Measurements from ENCODE around the gene POLK. TPM values are rescaled to one million over a fixed set of nuclear protein-coding genes. Genes with fewer than 3 reads are reported as not detected.
A peak's percentile ranks its signal among the peaks of the same experiment; 100 is the strongest.

Gene POLK
- total and polyA plus RNA-seq, 2 of the 13 experiments (the other 11 are each of a cell fraction or from before 2014, with no cell fraction given), result 8.6 to 11.7 TPM

DNA sequence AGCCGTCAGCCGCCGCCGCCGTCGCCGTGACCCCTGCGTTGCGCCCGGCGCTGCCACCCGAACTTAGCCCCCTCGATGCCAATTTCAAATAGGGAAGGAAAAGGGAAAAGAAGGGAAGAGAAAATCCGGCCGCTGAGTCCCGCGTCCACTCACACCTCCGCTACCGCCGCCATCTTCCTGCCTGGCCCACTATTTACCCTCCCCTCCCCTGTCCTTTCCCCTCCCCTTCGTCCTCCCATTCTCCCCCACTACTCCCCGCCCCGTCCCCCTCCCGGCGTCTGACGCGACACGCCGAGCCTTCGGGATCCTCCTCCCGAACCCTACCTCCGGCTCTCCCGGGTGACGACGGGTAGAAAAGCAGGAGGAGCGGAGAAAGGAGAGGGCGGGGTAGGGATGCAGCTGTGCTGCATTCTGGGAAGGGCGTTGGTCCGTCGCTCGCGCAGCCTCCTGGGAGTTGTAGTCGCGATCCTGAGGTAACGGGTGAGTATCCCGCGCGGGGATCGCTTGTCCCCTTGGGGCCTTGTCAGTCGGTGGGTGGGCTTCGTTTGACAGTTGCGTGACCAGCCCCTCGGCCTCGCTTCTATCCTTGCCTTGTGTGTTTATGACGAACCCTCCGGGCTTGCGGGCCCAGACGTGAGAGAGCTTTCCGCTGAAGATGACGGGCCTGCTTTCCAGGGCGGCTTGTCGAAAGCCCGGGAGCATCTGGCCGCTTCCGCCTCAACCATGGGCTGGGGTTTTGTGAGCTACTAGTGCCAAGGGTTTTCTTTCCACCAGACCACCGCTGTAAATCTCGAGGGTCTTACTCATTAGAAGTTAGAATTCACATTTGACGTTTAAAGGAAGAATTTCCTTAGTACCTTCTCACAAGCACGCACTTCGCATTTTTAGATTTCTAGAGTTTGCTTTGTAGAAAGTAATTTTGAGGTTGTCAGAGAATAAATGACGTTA is at the start of gene POLK, which contains the start of gene CERT1 (continued):
- no peak for TF ChIP-seq PPARG (CRISPR knock-in tag; conservative IDR thresholded peaks at IDR 0.05)
- TF ChIP-seq, protein P1, sequence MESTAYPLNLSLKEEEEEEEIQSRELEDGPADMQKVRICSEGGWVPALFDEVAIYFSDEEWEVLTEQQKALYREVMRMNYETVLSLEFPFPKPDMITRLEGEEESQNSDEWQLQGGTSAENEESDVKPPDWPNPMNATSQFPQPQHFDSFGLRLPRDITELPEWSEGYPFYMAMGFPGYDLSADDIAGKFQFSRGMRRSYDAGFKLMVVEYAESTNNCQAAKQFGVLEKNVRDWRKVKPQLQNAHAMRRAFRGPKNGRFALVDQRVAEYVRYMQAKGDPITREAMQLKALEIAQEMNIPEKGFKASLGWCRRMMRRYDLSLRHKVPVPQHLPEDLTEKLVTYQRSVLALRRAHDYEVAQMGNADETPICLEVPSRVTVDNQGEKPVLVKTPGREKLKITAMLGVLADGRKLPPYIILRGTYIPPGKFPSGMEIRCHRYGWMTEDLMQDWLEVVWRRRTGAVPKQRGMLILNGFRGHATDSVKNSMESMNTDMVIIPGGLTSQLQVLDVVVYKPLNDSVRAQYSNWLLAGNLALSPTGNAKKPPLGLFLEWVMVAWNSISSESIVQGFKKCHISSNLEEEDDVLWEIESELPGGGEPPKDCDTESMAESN (CRISPR knock-in tag; conservative IDR thresholded peaks at IDR 0.05), result no peak
- no peak for TF ChIP-seq REL (CRISPR knock-in tag; conservative IDR thresholded peaks at IDR 0.05)
- no peak for TF ChIP-seq FLYWCH1 (CRISPR knock-in tag; IDR thresholded peaks at IDR 0.05)
- TF ChIP-seq, protein P2, sequence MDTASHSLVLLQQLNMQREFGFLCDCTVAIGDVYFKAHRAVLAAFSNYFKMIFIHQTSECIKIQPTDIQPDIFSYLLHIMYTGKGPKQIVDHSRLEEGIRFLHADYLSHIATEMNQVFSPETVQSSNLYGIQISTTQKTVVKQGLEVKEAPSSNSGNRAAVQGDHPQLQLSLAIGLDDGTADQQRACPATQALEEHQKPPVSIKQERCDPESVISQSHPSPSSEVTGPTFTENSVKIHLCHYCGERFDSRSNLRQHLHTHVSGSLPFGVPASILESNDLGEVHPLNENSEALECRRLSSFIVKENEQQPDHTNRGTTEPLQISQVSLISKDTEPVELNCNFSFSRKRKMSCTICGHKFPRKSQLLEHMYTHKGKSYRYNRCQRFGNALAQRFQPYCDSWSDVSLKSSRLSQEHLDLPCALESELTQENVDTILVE (CRISPR knock-in tag; IDR thresholded peaks at IDR 0.05), result no peak
- TF ChIP-seq CAMTA2 (CRISPR knock-in tag; IDR thresholded peaks at IDR 0.05; ENCODE audit: borderline replicate concordance), result no peak
- TF ChIP-seq PAWR (CRISPR knock-in tag; IDR thresholded peaks at IDR 0.05; ENCODE audit: borderline replicate concordance), result no peak
- TF ChIP-seq CBX5 (CRISPR knock-in tag; IDR thresholded peaks at IDR 0.05; ENCODE audit: borderline replicate concordance), result no peak
- TF ChIP-seq ZNF253 (CRISPR knock-in tag; IDR thresholded peaks at IDR 0.05; ENCODE audit: borderline replicate concordance), result no peak
- TF ChIP-seq, protein P3, sequence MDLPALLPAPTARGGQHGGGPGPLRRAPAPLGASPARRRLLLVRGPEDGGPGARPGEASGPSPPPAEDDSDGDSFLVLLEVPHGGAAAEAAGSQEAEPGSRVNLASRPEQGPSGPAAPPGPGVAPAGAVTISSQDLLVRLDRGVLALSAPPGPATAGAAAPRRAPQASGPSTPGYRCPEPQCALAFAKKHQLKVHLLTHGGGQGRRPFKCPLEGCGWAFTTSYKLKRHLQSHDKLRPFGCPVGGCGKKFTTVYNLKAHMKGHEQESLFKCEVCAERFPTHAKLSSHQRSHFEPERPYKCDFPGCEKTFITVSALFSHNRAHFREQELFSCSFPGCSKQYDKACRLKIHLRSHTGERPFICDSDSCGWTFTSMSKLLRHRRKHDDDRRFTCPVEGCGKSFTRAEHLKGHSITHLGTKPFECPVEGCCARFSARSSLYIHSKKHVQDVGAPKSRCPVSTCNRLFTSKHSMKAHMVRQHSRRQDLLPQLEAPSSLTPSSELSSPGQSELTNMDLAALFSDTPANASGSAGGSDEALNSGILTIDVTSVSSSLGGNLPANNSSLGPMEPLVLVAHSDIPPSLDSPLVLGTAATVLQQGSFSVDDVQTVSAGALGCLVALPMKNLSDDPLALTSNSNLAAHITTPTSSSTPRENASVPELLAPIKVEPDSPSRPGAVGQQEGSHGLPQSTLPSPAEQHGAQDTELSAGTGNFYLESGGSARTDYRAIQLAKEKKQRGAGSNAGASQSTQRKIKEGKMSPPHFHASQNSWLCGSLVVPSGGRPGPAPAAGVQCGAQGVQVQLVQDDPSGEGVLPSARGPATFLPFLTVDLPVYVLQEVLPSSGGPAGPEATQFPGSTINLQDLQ (CRISPR knock-in tag; IDR thresholded peaks at IDR 0.05), result no peak
- no peak for TF ChIP-seq TAF15 (IDR thresholded peaks at IDR 0.05; ENCODE audit: low read depth, low read length, poor library complexity, severe bottlenecking)
- no peak for TF ChIP-seq IRX3 (CRISPR knock-in tag; IDR thresholded peaks at IDR 0.05; ENCODE audit: borderline replicate concordance, low read depth)
- peak; percentile 28 for TF ChIP-seq CCDC6 (CRISPR knock-in tag; IDR thresholded peaks at IDR 0.05)
- no peak for TF ChIP-seq NFKBIZ (CRISPR knock-in tag; IDR thresholded peaks at IDR 0.05)
- TF ChIP-seq NR2C2 (CRISPR knock-in tag; IDR thresholded peaks at IDR 0.05; ENCODE audit: borderline replicate concordance), result peak; percentile 43; the same call in 1 of the 2 replicates
- no peak for TF ChIP-seq ZNF292 (CRISPR knock-in tag; IDR thresholded peaks at IDR 0.05; ENCODE audit: borderline replicate concordance, low read depth)
- TF ChIP-seq REXO4 (CRISPR knock-in tag; IDR thresholded peaks at IDR 0.05; ENCODE audit: borderline replicate concordance), result no peak
- TF ChIP-seq, protein P4, sequence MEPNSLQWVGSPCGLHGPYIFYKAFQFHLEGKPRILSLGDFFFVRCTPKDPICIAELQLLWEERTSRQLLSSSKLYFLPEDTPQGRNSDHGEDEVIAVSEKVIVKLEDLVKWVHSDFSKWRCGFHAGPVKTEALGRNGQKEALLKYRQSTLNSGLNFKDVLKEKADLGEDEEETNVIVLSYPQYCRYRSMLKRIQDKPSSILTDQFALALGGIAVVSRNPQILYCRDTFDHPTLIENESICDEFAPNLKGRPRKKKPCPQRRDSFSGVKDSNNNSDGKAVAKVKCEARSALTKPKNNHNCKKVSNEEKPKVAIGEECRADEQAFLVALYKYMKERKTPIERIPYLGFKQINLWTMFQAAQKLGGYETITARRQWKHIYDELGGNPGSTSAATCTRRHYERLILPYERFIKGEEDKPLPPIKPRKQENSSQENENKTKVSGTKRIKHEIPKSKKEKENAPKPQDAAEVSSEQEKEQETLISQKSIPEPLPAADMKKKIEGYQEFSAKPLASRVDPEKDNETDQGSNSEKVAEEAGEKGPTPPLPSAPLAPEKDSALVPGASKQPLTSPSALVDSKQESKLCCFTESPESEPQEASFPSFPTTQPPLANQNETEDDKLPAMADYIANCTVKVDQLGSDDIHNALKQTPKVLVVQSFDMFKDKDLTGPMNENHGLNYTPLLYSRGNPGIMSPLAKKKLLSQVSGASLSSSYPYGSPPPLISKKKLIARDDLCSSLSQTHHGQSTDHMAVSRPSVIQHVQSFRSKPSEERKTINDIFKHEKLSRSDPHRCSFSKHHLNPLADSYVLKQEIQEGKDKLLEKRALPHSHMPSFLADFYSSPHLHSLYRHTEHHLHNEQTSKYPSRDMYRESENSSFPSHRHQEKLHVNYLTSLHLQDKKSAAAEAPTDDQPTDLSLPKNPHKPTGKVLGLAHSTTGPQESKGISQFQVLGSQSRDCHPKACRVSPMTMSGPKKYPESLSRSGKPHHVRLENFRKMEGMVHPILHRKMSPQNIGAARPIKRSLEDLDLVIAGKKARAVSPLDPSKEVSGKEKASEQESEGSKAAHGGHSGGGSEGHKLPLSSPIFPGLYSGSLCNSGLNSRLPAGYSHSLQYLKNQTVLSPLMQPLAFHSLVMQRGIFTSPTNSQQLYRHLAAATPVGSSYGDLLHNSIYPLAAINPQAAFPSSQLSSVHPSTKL (CRISPR knock-in tag; IDR thresholded peaks at IDR 0.05), result no peak
- TF ChIP-seq GZF1 (CRISPR knock-in tag; IDR thresholded peaks at IDR 0.05), result no peak
